GM12874 (cell line): ENCODE results near the gene SLC13A3.

Source experiments
- CTCF ChIP-seq: IDR thresholded peaks from 2 replicates; pipeline ENCODE4 v1.5.1; 2011; ENCODE audit warnings: low read depth, mild to moderate bottlenecking, control low read depth, low read length, moderate library complexity; ENCODE audit not compliant: insufficient read depth

Gene SLC13A3

GRCh38 chr20:46555370-46555956 is 95.8 kb downstream of the SLC13A3 start:
- no peak for TF ChIP-seq CTCF

- TF ChIP-seq CTCF: no peak
Observed at GRCh38 chr20:46554828-46555227, 96.4 kb downstream of the SLC13A3 start.

- TF ChIP-seq CTCF: no peak
Observed at GRCh38 chr20:46553926-46554325, 97.3 kb downstream of the SLC13A3 start.

GRCh38 chr20:46552460-46553420 is 98.5 kb downstream of the SLC13A3 start:
- no peak for TF ChIP-seq CTCF

GRCh38 chr20:46551522-46552381 is 99.5 kb downstream of the SLC13A3 start:
- no peak for TF ChIP-seq CTCF

- no peak for TF ChIP-seq CTCF
Observed at GRCh38 chr20:46550461-46550860, 100.8 kb downstream of the SLC13A3 start, which contains the start of gene OCSTAMP. Gene OCSTAMP, minus strand, starts transcription at chr20:46550654. Its CDS starts 94 bp downstream, at chr20:46550560.
